SIG-M5 treated with dmso at 0.1 percent for 504 hours (cell line): ENCODE measurements around the gene PNPT1.
"Not testable (repeated sequence)": the region's sequence is repeated elsewhere in the genome, so short reads cannot be mapped to it uniquely, and the experiment has no call there.

Experiments
- DNase-seq: peaks from one replicate; lab custom pipeline; 2025; ENCODE audit not compliant: unreplicated experiment; lab: John Stamatoyannopoulos, UW

PNPT1 gene

DNA sequence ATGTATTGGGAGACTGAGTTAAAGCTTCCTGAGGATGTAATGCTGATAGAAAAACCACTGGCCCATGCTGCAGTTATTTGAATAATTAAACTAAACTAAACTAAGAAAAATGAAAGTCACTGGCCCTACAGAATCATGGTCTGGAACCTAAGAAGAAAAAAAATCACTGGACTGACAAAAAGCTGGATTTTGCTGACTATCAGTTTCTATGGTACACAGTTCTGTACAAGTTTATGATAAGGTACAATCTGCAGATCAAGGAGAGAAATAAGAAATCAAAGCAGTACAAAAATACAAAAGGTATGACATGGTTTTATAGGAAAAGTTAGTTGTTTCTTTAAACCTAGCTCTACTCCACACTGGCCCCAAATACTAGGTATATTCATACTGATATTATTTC lies 91.8 kb downstream of the PNPT1 start:
- DNase-seq, result no peak

- DNase-seq, result no peak
These were observed 95.4 kb downstream of the PNPT1 start for GRCh38 chr2:55598056-55598795.

GRCh38 chr2:55596795-55597194 lies 96.8 kb downstream of the PNPT1 start:
- not testable (repeated sequence) for DNase-seq

DNA sequence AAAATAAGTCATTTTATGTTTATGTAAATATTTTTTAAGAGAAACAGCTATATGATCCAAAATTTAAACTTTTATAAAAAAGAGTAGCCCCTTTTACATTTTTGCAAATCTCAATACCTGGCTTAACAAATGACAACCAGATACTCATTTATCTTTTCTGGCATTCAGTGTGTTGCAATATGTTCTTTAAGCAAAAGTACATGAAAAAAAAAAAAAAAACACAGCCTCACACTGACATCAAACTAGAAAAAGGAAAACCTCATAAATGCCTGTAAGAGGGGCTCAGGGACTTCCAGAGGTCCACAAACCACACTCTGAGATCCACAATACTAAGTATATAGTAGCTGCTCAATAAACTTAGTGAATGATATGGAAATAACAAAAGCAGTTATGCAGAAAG lies 98.1 kb downstream of the PNPT1 start:
- DNase-seq, result no peak

- no peak for DNase-seq
These were observed 101.5 kb downstream of the PNPT1 start for GRCh38 chr2:55592130-55592529.

- no peak for DNase-seq
These were observed 102.7 kb downstream of the PNPT1 start for GRCh38 chr2:55590810-55591440.

- no peak for DNase-seq
These were observed 108.1 kb downstream of the PNPT1 start for GRCh38 chr2:55585451-55586080.
